ENCODE data around the gene CPEB4. TPM values are rescaled to one million over a fixed set of nuclear protein-coding genes. Genes with fewer than 3 reads are reported as not detected.

CPEB4 gene
- total RNA-seq, 1 experiment from 2014 or later, result 11.1 TPM

GRCh38 chr5:173846929-173847501 lies 41.1 kb upstream of the CPEB4 start:
- CTCF ChIA-PET, result no interaction called here
- DNase-seq (ENCODE audit: low read depth, low spot score) (no peak), ATAC-seq (no peak)
- POLR2A ChIA-PET, result no interaction called here
- Histone ChIP-seq H3K4me2 (ENCODE audit: low read length) (no peak overlapping the region), H3K9ac (ENCODE audit: low read length) (no peak overlapping the region), H4K20me1 (ENCODE audit: insufficient read depth) (no peaks in the 10 kb centered on the region), H2AFZ (ENCODE audit: low read depth, low read length, poor library complexity, severe bottlenecking) (no peak overlapping the region), H3K9me2 (ENCODE audit: insufficient read depth) (no peaks in the 10 kb centered on the region), H3K27ac (ENCODE audit: low read depth, low read length) (no peak overlapping the region), H3K79me2 (ENCODE audit: insufficient read depth, low read length) (no peaks in the 10 kb centered on the region), H3K36me3 (ENCODE audit: control insufficient read depth in 1 of 2, insufficient read depth in 2 of 2, low read length in 2 of 2) (no peaks in the 10 kb centered on the region), H3K9me3 (ENCODE audit: control insufficient read depth in 1 of 2, insufficient read depth in 1 of 2, low read depth in 1 of 2, low read length in 2 of 2) (no peaks in the 10 kb centered on the region), H3K4me1 (ENCODE audit: control insufficient read depth in 1 of 2, insufficient read depth in 2 of 2, low read length in 2 of 2) (no peaks in the 10 kb centered on the region), H3K4me3 (replicated peaks in 1 of 2; ENCODE audit: low read depth in 1 of 2, low read length in 2 of 2) (no peak overlapping the region), H3K27me3 (ENCODE audit: insufficient read depth, low read length) (no peaks in the 10 kb centered on the region)
- no TSS peak for BruUV-seq (replicated peaks)
- RAD21 ChIA-PET (ENCODE audit: low non-redundant PET in 1 of 2, low total read pairs in 2 of 2, uncharacterized antibody in 2 of 2, unreplicated experiment in 2 of 2), result no interaction called here
- intact Hi-C loops (cut with micrococcal nuclease), result no loop called here
- TF ChIP-seq EZH2phosphoT487 (IDR thresholded peaks at IDR 0.05; ENCODE audit: borderline replicate concordance) (no peak), RAD21 (IDR thresholded peaks at IDR 0.05; ENCODE audit: low read depth) (no peak), SP1 (IDR thresholded peaks at IDR 0.05; ENCODE audit: low read depth) (no peak), EGR1 (IDR thresholded peaks at IDR 0.05; ENCODE audit: low read depth) (no peak), SIN3A (IDR thresholded peaks at IDR 0.05; ENCODE audit: low read depth) (no peak), ELF1 (IDR thresholded peaks at IDR 0.05; ENCODE audit: borderline replicate concordance, low read depth) (no peak), POLR2A (IDR thresholded peaks at IDR 0.05; ENCODE audit: borderline replicate concordance, extremely low read depth, insufficient read depth, insufficient read length) (no peak), JUND (IDR thresholded peaks at IDR 0.05) (no peak), EZH2 (IDR thresholded peaks at IDR 0.05) (no peak)

- no peaks in the 10 kb centered on the region for H3K4me1 ChIP-seq (ENCODE audit: control insufficient read depth in 1 of 2, insufficient read depth in 2 of 2, low read length in 2 of 2)
- intact Hi-C loops (cut with micrococcal nuclease), result no loop called here
- no peaks in the 10 kb centered on the region for H3K79me2 ChIP-seq (ENCODE audit: insufficient read depth, low read length)
- no peaks in the 10 kb centered on the region for H3K9me3 ChIP-seq (ENCODE audit: control insufficient read depth in 1 of 2, insufficient read depth in 1 of 2, low read depth in 1 of 2, low read length in 2 of 2)
- H3K36me3 ChIP-seq (ENCODE audit: control insufficient read depth in 1 of 2, insufficient read depth in 2 of 2, low read length in 2 of 2), result no peaks in the 10 kb centered on the region
- H3K27me3 ChIP-seq (ENCODE audit: insufficient read depth, low read length), result no peaks in the 10 kb centered on the region
- H3K27ac ChIP-seq (ENCODE audit: low read depth, low read length), result no peak overlapping the region
- no peak overlapping the region for H3K9ac ChIP-seq (ENCODE audit: low read length)
- H3K9me2 ChIP-seq (ENCODE audit: insufficient read depth), result no peaks in the 10 kb centered on the region
- H3K4me2 ChIP-seq (ENCODE audit: low read length), result no peak overlapping the region
- no peak for DNase-seq (ENCODE audit: low read depth, low spot score)
- POLR2A ChIA-PET, result no interaction called here
- no peak overlapping the region for H3K4me3 ChIP-seq (replicated peaks in 1 of 2; ENCODE audit: low read depth in 1 of 2, low read length in 2 of 2)
- CTCF ChIA-PET, result no interaction called here
- RAD21 ChIA-PET (ENCODE audit: low non-redundant PET in 1 of 2, low total read pairs in 2 of 2, uncharacterized antibody in 2 of 2, unreplicated experiment in 2 of 2), result no interaction called here
- H4K20me1 ChIP-seq (ENCODE audit: insufficient read depth), result no peaks in the 10 kb centered on the region
- ATAC-seq, result no peak
- BruUV-seq (replicated peaks), result no TSS peak
- H2AFZ ChIP-seq (ENCODE audit: low read depth, low read length, poor library complexity, severe bottlenecking), result no peak overlapping the region
- TF ChIP-seq TCF7L2 (IDR thresholded peaks at IDR 0.05; ENCODE audit: borderline replicate concordance, extremely low read depth, insufficient read depth, insufficient read length) (no peak), ZBTB33 (IDR thresholded peaks at IDR 0.05; ENCODE audit: extremely low read depth, insufficient replicate concordance, low read length) (no peak), CTCF (IDR thresholded peaks at IDR 0.05 in 2 of 3, conservative IDR thresholded peaks at IDR 0.05 in 1 of 3; ENCODE audit: borderline replicate concordance in 1 of 3, insufficient read depth in 1 of 3, low read depth in 2 of 3, low read length in 2 of 3) (no peak), ELF1 (IDR thresholded peaks at IDR 0.05; ENCODE audit: borderline replicate concordance, low read depth) (no peak), SIN3A (IDR thresholded peaks at IDR 0.05; ENCODE audit: low read depth) (no peak), POLR2A (IDR thresholded peaks at IDR 0.05; ENCODE audit: borderline replicate concordance, extremely low read depth, insufficient read depth, insufficient read length) (no peak)
These were observed 39.1 kb upstream of the CPEB4 start for GRCh38 chr5:173848986-173849596.
